Fibroblast of lung (primary cell): Measurements from ENCODE around the gene GGTLC1.

Experiments
- CTCF ChIP-seq, 2 donors: IDR thresholded peaks in 1 of 2; conservative IDR thresholded peaks in 1 of 2; 1 replicate in 1 of 2; 2 replicates in 1 of 2; pipeline ENCODE4 v1.5.1; 2011 to 2012; ENCODE audit warnings: low read length in 2 of 2, control low read depth in 1 of 2, inconsistent platforms in 1 of 2, low read depth in 1 of 2, mild to moderate bottlenecking in 1 of 2
- EZH2 ChIP-seq: IDR thresholded peaks from 2 replicates; pipeline ENCODE4 v1.5.1; 2012; ENCODE audit warnings: low read length, control low read depth, mild to moderate bottlenecking; ENCODE audit errors: missing control alignments

GRCh38 chr20:24011282-24011681 is 22.7 kb upstream of the GGTLC1 start:
- TF ChIP-seq CTCF (conservative IDR thresholded peaks at IDR 0.05 in 1 of 2, IDR thresholded peaks at IDR 0.05 in 1 of 2; ENCODE audit: low read depth in 1 of 2, low read length in 2 of 2): no peak
- no peak for TF ChIP-seq EZH2
